DMS53 (cell line): ENCODE results near the gene ARHGAP26.
A peak's percentile ranks its signal among the peaks of the same experiment; 100 is the strongest.

Source experiments
- DNase-seq: peaks from one replicate; lab custom pipeline; 2025; lab: John Stamatoyannopoulos, UW

The ARHGAP26 gene

DNA sequence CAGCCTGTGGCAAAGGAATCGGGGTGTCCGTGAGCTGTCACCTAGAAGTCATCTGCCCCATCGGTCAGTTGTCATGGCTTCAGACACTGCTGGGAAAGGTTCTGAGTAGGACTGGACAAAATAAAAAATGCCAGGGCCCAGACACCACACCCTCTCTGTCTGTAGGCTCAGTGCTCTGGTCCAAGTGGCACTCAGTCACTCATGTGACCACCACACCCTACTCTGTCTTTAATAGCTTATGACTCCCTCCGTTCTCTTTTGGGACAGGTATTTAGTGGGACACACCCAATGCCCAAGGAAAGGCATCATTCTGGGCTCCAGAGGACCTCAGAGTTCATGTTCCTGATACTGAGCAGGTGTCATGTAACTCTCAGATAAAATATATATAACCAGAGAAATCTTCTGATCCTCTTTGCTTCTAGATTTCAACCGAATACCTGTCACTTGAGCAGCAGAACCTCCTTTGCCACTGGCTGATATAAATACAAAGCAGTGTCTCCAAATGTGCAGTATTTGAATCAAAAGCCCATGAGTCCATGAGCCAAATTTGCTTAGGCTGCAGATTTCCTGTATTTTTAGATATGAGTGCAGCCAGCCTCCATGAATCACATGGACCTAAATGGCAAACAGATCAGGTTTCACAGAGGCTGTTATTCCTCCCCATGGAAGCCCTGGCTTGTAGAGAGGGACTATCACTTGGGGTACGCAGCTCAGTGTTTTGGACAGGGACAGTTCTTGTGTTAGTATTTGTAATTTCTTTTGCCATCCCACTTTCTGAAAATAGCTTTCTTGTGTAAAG lies 272.0 kb downstream of the ARHGAP26 start:
- DNase-seq, result peak; percentile 83

DNA sequence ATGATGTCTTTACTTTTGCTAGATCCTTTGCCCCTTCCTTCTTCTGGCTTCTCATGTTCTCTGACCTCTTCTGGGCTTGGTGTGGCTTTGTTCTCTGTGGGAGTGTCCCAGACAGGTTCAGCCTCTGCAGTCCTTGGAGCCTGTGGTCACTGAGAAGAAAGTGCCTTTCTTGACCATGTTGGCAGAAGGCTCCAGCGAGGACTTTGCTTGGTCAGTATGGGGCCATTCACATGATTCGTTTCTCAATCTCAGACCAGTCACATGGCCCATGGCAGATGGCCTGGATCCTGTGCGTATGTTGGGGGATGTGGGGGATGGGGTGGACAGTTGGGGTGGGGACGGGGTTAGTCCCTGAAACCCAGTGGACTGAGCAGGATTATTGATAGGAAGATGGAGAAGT lies 274.1 kb downstream of the ARHGAP26 start:
- no peak for DNase-seq

DNA sequence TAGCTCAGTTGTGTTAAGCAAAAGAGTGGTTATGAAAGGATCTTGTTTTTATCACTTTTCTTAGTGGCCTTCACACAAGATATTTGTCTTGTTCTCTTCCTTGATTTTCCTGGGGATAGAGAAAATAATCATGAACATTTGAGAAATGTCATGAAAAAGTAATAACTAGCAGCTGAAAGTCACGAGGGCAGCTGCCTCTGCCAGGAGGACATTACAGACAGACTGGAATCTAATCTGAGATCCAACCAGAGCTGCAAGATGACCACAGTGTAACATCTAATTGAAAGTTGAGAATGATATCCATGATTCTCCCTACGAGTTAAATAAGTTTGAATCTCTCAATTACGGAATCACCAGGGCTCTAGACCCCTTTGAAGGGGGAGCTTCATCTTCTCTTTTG lies 274.9 kb downstream of the ARHGAP26 start:
- DNase-seq, result no peak

DNA sequence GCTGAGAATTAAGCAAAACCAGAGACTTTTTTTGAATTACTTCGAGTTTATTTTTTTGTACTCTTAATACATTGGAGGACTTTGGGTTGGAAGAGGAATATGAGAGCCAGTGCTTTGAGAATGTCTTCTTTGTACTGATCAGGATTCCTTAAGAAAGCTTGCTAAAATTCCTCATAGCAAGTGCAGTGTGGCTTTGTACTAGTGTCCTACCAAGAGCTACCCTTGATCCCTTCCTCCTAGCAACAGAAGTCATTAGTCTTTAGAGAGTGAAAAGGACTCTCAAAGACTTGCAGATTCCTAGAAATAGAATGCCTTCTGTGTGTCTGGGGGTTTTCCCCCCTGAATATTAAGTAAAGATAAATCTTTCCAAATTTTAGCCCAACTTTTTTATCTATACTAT lies 276.1 kb downstream of the ARHGAP26 start:
- DNase-seq, result no peak

DNA sequence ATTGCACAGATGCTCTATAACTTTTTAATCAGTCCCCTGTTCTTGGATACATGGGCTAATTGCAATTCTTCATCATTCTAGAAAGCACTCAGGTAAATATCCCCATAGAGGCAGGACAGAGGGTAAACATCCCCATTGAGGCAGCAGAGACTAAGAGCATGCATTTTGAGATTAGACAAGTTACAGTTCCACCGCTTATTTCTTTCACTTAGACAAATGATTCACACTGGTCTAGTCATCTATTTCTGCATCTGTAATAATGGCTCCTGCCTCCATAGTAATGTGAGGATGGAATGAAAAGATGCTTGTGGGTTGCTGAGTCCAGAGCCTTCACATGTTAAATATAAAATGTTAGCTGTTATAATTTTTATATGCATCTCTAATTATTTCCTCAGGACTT lies 276.9 kb downstream of the ARHGAP26 start:
- DNase-seq, result no peak

DNA sequence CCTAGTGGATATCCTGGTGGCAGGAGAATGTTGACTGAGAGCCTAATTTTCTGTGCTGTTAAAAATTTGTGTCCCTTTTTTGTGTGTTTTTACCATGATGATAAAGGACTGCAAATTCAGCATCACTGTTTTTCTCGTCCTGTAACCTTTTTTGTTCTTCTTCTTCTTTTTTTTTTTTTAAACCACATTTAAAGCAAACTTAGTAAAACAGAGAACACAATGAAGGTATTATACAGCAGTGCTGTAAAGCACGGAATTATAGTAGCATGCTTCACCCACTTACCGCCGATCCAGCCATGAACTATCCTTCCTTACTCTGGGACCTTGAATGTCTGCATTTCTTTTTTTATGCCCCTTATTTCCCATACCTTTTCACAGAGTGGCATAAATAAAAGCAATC lies 280.0 kb downstream of the ARHGAP26 start:
- DNase-seq, result no peak

DNA sequence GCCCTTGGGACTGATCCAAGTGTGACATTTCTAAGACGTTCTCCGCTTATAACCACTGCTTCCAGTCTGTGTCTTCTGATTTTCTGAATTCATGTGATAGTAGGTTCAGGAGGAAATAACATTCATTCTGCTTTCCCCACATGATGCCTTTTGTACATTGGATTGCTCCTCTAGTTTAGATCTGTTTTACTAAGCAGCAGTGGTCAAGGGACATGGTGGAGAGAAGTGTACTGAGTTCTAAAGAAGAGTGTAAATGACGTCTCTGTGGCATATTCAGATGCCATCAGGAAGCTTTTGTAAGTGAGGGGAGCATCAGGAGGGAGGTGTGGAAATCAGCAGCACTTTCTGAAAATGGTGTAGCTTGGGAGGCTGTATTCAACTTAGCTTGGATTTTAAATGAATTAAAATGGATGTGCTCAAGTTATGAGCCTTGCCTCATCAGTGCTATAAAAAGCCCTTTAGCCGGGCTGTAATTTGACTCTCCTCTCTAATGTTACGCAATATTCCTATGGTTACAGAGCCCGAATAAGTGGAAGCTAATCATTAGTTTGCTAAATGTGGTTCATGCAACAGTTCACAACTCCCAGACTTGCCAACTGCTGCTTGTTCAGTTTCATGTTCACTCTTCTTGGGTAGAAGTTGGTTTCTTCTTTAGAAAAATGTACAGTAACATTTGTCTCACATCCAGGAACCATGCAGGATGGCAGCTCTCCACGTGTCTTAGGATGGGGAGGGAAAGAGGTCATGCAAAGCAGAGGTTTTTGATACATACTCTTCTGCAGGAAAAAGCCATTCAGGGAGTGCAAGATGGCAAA lies 281.3 kb downstream of the ARHGAP26 start:
- peak; percentile 81 for DNase-seq

DNA sequence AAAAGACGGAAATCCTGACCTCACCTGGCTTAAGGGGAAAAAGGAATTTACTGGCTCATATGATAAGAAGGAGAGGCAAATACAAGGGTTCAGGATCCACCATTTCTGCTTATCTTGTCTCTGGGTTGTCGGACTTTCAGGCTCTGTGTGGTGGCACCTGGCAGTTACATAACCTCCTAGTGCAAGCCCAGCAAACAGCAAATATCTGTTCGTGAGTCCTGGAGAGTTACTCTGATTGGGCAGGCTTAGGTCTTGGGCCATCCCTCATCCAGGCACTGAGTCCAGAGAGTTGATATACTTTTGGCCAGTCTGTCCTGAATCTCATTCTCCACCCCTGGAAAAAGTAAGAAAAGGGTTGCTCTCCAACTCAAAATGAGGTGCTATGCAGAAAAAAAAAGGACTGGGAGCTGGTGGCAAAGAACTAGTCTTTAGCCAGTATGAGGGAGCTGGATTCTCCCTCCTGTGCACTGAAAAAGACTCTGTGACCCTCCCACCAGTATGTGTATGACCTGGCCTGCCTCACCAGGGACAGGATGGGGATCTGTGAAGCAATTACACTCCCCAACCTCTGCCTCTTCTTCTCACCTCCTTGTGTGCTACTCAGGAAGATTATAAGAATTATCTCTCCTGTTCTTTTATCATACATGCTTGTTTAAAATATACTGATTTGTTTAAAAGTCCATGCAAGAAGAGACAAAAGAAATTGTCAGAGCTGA lies 282.9 kb downstream of the ARHGAP26 start:
- DNase-seq, result no peak

DNA sequence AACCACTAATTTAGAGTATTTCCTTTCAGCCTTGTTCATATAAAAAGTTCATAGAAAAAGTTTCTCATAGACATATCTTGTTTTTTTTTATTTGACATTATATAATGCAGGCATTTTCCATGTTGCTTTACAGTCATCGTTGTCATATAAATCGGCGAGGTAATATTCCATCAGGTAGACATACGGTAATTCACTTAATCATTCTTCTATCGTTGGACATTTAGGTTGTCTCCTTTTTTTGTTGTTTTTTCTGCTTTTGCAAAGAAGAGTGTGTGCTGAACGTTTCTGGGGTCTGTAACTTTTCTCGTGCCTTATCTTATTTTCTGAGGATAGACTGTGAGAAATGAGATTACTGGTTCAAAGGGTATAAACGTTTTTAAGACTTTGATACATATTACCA lies 283.6 kb downstream of the ARHGAP26 start:
- DNase-seq, result no peak

DNA sequence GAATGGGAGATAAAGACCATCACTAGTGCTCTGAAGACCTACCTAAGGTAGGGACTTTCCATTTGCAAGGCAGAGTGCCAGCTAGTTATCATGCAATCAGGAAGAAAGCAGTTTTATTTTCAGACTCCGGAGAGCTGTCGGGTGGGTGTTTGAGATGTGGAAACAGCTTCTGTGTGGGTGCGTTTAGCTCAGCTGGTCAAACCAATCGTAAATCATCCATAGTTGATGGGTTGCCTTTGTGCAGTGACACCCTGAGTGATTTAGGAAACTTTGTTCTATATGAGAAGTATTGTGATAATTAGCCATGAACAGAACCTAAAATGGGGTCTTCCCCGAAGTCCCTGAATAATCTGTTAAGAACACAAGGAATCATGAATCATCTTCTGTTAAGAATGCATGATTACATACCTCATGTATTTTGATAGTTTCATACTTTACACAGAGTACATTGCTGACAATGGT lies 284.3 kb downstream of the ARHGAP26 start:
- DNase-seq, result no peak

DNA sequence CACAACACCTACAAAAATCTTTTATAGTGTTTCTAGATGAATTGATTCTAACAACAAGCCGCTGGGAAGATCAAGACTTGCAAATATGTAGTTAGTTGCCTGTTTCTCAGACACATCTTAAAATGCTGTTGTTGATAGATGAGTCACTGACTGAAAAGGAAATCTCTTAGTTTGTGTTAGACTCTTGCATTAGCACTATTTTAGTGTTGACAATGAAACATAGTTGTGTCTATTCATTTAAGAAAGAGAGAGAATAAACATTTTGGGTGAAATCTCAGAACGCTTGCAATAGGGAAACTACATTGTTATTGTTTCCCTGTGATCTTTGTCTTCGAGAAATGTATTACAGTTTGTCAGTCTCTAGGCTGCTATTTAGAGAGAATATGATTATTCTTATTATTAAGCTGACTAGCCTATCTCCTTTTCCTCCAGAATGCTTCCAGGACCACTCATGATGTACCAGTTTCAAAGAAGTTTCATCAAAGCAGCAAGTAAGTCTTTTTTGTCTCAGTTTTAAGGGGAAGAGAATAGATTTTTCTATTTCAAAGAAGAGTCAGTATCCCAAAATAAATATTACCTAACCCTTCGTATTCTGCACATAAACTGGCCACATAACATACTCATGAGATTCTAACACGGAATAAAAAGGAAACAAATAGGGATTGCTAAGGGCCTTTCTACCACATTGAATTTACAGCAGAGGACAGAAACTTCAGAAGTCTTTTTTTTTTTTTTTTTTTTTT lies 285.6 kb downstream of the ARHGAP26 start:
- no peak for DNase-seq

DNA sequence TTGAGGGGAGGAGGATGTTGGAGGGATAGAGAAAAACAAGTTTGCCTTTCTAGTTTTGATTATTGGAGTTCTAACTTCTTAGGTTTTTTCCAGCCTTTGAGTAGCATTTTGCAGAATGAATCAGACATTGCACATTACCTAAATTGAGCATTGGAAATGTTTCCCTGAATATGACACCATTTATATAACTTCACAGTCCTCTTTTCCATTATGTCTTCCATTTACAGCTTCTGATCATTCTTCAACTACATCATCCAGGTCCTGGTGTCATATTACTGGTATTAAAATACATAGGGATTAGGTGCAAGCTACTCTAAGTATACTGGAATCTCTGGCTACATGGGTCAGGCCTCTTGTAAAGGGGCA lies 286.1 kb downstream of the ARHGAP26 start:
- no peak for DNase-seq

DNA sequence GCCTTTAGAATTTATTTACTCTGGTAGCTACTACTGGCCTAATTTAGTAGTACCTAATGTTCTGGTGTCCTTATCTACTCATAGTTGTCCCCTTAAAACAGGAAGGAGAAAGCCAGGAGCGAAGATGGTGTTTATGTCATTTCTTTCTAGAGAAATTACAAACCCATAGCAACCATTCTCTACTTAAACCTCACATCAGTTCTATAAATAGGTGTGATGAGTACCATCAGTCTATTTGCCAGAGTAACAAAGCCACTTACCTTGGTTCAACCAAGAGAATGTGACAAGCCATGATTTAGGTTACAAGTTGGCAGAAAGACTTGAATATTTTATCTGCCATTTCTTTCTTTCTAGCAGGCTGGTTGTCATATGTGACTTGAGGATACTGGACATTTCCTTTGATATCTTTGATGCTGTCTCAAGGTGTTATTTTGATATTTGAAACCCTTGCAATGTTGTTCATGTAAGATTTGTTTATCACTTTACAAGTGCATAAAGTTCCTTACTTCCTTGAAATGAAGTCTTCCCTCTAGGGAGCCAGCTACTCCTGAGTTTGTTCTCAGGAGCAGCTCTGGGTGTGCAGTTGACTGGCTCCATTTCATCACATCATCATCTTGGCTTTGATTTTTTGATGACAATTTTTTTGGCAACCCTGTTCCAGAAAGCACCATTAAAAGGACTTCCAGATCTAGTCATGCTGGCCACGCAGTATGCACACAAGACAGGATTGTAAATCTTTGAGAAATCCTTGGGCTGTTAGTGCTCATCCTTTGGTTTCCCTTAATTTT lies 286.8 kb downstream of the ARHGAP26 start:
- DNase-seq, result peak; percentile 14

DNA sequence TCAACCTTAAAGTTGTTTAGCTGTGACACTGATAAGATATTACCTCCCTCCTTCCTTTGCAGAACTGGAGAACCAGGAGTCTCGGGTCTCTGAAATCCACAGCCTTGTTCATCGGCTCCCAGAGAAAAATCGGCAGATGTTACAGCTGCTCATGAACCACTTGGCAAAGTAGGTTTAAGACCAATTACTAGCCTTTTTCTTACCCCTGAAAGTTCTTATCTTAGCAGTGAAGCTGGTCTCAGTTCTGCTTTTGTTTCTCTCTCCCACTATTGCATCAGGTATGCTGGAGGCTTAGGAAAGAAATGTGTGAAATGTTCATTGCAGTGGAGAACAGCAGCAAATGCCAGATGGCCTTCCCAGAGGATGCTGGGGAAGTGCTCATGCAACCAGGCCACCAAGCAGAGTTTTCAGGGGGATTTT lies 287.4 kb downstream of the ARHGAP26 start:
- no peak for DNase-seq

DNA sequence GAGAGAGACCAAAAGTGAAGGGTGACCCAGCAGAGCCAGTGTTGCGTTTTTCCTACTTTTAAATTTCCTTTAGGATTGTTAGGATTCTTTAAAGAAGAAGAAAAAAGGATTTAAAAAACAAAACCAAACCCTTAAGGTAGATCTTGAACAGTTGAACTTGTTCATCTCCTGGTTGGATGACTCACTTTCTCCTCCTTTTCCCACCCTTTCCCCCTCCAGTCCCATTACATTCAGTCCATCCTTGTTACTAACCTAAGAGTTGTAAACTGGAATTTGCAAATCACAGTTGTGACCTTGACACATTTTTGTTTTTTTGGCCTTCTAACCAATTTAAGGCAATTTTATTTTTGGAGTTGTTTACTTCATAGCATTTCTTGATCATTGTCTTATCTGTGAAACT lies 289.2 kb downstream of the ARHGAP26 start:
- DNase-seq, result no peak

DNA sequence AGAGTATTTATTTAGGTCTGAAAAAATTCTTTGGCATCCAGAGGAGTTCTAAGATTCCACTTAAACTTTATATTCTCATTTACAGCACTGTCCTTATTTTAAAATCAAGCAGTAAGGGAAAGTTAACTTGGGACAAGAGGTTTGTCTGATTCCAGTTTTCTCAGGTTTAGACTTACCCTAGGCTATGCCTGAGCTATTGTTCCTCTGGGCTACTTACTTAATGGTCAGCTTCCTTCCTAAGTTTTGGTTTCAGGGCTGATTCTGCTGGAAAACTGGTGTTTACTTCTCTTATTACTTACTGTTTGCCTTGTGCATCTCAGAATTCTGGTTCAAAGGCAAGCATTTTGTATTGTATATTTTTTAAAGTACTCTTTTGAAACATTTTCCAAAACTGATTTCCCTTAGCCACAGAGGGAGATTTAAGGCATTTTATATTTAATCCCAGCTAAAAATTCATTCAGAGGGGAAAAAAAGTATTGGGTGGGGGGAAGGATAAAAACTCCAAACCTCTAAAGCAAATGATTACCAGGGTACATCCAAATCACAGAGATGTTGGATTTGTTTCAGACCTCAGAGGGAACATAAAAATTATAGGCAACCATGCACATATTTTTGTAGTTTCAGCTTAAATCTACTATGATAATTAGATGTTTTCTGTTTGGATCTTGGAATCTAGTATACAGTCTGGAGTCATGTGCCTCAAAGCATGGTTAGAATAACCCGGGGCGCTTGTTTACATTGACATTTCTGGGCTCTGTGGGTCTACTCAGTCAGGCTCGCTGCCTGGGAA lies 290.0 kb downstream of the ARHGAP26 start:
- no peak for DNase-seq

DNA sequence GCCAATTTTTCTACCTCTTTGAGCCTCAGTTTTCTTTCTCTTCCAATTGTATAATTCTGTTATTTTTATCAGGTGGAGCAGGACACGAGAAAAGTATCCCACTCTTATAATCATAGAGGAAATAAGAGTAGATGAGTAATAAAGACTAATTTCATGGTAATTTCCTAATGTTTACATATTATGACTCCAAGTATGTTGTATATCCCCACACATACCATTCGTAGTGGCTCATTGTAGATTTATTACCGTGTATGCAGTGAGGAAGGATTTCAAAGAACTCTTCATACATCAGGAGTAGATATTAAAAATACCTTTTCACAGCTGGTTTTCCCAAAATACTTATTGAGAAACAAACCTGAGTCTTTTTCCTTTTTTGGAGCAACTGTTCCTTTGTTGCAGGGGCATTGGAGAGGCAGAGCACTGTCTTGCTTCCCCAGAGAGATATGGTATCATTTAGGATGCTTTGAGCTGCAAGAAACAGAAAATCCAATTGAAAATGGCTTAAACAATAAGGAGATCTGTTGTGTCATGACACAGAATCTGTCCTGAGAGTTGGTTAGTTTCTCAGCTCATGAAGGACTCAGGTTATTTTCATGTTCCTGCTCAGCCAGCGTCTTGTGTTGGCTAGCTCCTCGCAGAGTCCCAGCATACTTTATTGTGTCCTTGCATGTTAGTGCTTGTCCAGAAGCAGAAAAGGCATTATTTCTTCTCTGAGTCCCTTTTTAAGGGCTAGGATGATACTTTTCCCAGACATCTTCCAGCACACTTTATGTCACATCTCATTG lies 291.2 kb downstream of the ARHGAP26 start:
- DNase-seq, result no peak

DNA sequence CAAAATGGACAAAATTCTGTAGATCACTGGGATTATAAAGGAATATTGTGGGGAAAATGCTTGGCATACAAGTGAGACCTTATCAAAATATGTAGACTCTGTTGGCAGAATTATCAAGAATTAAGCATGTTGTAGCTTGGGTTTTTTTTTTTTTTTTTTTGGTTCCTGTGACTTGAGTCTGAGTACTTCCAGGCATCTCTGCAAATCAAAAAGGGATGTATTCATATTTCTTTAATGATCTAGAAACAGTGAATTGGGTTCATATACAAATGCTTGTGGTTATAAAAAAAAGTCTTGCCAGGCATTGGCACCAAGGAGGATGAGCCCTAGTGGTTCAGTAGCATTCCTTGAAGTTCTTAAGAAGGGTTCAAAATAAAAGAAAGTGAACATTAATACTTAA lies 292.2 kb downstream of the ARHGAP26 start:
- DNase-seq, result no peak

DNA sequence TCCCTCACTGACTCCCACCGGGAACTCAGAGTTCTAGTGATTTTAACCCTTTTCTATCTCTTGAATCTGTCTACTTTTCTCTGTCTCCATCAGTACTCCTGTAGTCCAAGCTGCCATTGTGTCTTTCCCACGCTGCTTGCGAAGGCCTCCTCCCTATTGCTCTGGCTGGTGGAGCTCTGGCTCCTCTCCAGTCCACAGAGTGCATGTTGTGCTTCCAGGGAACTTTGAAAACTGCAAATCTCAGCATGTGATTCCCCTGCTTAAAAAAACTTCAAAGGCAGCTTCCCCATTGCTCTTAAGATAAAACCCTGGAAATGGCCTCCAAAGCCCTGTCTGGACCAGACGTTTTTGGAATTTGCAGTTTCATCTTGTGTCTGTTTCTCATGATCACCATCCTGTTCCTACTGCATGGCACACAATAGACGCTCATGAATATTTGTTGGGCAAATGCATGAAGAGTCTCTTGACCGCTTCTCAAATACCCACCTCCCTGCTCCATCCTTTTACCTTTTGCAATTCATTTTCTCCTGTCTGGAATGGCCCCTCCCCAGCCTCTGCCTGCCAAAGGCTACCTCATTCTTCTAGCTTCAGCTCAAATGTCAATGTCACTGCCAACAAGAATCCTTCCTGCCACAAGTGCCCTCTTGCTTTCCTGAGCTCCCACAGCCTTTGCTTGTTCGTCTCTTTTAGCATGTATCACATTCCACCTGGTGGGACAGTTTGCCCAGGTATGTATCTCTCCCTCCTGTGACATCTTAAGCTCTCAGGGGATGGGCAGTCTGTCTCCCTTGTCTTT lies 293.2 kb downstream of the ARHGAP26 start:
- DNase-seq, result peak; percentile 7
